ENCODE data around the gene NLRP1. TPM values are rescaled to one million over a fixed set of nuclear protein-coding genes. Genes with fewer than 3 reads are reported as not detected.

The NLRP1 gene
- total and polyA plus RNA-seq, 9 of the 15 experiments (the other 6 are each of a cell fraction or from before 2014, with no cell fraction given) = 4.0 to 69.4 (median 27.7) TPM

DNA sequence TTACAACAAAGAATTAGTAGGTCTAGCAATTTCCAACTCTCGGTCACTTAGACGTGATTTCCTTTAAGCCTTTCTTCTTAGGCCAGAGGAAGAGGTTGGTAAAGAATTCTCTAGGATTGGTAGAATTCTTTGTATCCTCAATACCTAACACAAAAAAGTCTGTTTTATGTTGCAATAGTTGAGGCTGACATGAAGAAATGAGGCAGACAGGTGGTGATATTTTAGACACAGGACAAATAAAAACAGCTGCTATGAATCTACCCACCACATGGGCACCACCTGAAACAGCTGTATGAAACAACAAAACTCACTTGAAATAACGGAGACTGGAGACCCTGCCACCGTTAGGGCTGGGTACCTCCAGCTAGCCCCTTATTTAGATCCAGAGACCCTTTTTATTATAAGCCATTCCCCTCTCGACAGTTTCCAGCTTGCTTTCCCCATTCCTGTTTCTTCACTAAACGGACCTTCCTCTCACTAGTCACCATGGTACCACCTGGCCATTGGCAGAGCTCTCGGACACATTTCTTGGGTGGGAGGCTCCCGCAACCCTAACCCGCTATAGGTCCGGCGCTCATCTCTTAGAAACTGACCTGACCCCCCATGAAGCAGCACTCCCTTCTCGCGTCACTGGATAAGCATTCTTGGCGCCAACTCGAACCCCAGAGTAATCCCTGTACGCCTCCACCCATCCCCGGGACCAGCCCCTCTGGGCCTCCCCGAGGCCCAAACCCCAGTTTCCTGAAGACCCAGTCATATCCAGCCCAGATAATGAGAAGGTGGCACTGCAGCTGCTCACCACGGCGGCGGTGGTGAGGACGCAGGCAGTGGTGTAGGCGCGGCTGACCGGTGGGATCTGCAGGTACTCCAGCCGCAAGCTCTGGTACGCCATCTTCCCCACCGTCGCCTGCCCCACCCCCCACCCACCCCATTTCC, 98.8 kb downstream of the NLRP1 start, which contains the start of gene DERL2 (continued):
- TF ChIP-seq CREM (IDR thresholded peaks at IDR 0.05; ENCODE audit: low read depth) = 0 out of 2 replicates have a peak, but pooled peaks have one; percentile 35
- peak; percentile 42; the same call in 1 of the 2 replicates for TF ChIP-seq RB1 (IDR thresholded peaks at IDR 0.05; ENCODE audit: low read depth)
- no peak for TF ChIP-seq ZNF232 (CRISPR knock-in tag; IDR thresholded peaks at IDR 0.05)
- TF ChIP-seq BCL6 (CRISPR knock-in tag; IDR thresholded peaks at IDR 0.05) = no peak
- no peak for TF ChIP-seq TRIM28 (IDR thresholded peaks at IDR 0.05)
- TF ChIP-seq TAF9B (IDR thresholded peaks at IDR 0.05; ENCODE audit: partially characterized antibody) = peak; percentile 41
- TF ChIP-seq, protein P1, sequence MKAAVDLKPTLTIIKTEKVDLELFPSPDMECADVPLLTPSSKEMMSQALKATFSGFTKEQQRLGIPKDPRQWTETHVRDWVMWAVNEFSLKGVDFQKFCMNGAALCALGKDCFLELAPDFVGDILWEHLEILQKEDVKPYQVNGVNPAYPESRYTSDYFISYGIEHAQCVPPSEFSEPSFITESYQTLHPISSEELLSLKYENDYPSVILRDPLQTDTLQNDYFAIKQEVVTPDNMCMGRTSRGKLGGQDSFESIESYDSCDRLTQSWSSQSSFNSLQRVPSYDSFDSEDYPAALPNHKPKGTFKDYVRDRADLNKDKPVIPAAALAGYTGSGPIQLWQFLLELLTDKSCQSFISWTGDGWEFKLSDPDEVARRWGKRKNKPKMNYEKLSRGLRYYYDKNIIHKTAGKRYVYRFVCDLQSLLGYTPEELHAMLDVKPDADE (conservative IDR thresholded peaks at IDR 0.05; ENCODE audit: control insufficient read depth, low read depth, low read length) = no peak; the same call in 1 of the 2 replicates
- TF ChIP-seq HMG20B (CRISPR knock-in tag; IDR thresholded peaks at IDR 0.05) = no peak
- peak; percentile 77 for TF ChIP-seq PHF8 (IDR thresholded peaks at IDR 0.05; ENCODE audit: borderline replicate concordance, low read length)
- TF ChIP-seq, protein P2, sequence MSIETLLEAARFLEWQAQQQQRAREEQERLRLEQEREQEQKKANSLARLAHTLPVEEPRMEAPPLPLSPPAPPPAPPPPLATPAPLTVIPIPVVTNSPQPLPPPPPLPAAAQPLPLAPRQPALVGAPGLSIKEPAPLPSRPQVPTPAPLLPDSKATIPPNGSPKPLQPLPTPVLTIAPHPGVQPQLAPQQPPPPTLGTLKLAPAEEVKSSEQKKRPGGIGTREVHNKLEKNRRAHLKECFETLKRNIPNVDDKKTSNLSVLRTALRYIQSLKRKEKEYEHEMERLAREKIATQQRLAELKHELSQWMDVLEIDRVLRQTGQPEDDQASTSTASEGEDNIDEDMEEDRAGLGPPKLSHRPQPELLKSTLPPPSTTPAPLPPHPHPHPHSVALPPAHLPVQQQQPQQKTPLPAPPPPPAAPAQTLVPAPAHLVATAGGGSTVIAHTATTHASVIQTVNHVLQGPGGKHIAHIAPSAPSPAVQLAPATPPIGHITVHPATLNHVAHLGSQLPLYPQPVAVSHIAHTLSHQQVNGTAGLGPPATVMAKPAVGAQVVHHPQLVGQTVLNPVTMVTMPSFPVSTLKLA (conservative IDR thresholded peaks at IDR 0.05) = 0 out of 4 replicates have a peak, but pooled peaks of 1 of the 2 experiments have one; percentile 1
- TF ChIP-seq ILF3 (IDR thresholded peaks at IDR 0.05; ENCODE audit: borderline replicate concordance) = no peak
- peak; percentile 59 for TF ChIP-seq CEBPB (tag; IDR thresholded peaks at IDR 0.05)
- TF ChIP-seq ZNF143 (CRISPR knock-in tag; IDR thresholded peaks at IDR 0.05) = no peak
- no peak for TF ChIP-seq PURB (CRISPR knock-in tag; IDR thresholded peaks at IDR 0.05; ENCODE audit: low read depth)
- TF ChIP-seq, protein P3, sequence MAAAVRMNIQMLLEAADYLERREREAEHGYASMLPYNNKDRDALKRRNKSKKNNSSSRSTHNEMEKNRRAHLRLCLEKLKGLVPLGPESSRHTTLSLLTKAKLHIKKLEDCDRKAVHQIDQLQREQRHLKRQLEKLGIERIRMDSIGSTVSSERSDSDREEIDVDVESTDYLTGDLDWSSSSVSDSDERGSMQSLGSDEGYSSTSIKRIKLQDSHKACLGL (CRISPR knock-in tag; IDR thresholded peaks at IDR 0.05; ENCODE audit: borderline replicate concordance, poor library complexity, severe bottlenecking) = no peak
- no peak for TF ChIP-seq EHMT2 (IDR thresholded peaks at IDR 0.05)
- TF ChIP-seq, protein P4, sequence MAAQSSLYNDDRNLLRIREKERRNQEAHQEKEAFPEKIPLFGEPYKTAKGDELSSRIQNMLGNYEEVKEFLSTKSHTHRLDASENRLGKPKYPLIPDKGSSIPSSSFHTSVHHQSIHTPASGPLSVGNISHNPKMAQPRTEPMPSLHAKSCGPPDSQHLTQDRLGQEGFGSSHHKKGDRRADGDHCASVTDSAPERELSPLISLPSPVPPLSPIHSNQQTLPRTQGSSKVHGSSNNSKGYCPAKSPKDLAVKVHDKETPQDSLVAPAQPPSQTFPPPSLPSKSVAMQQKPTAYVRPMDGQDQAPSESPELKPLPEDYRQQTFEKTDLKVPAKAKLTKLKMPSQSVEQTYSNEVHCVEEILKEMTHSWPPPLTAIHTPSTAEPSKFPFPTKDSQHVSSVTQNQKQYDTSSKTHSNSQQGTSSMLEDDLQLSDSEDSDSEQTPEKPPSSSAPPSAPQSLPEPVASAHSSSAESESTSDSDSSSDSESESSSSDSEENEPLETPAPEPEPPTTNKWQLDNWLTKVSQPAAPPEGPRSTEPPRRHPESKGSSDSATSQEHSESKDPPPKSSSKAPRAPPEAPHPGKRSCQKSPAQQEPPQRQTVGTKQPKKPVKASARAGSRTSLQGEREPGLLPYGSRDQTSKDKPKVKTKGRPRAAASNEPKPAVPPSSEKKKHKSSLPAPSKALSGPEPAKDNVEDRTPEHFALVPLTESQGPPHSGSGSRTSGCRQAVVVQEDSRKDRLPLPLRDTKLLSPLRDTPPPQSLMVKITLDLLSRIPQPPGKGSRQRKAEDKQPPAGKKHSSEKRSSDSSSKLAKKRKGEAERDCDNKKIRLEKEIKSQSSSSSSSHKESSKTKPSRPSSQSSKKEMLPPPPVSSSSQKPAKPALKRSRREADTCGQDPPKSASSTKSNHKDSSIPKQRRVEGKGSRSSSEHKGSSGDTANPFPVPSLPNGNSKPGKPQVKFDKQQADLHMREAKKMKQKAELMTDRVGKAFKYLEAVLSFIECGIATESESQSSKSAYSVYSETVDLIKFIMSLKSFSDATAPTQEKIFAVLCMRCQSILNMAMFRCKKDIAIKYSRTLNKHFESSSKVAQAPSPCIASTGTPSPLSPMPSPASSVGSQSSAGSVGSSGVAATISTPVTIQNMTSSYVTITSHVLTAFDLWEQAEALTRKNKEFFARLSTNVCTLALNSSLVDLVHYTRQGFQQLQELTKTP (IDR thresholded peaks at IDR 0.05; ENCODE audit: low read depth in 1 of 2, partially characterized antibody in 2 of 2) = no peak

All from K562 (cell line).